Liver (tissue), 9 donors: ENCODE results near the gene BTBD9. TPM values are rescaled to one million over a fixed set of nuclear protein-coding genes. Genes with fewer than 3 reads are reported as not detected.

ENCODE experiments used
- DNase-seq: peaks from one replicate; pipeline ENCODE4 v3.0.0-alpha.2; 2017; ENCODE audit warnings: low spot score
- H3K27ac ChIP-seq, 2 donors: one replicate each; pipeline ENCODE4 v1.7.0; 2013; ENCODE audit warnings: inconsistent platforms in 2 of 2, low read length in 2 of 2, control low read depth in 1 of 2, low read depth in 1 of 2, mild to moderate bottlenecking in 1 of 2
- H3K27me3 ChIP-seq, 4 donors: one replicate each; pipeline versions ENCODE4 v1.6.1 to v1.7.0; 2013; ENCODE audit warnings: low read length in 3 of 4, inconsistent platforms in 1 of 4, mild to moderate bottlenecking in 1 of 4, moderate library complexity in 1 of 4; ENCODE audit not compliant: control insufficient read depth in 4 of 4, insufficient read depth in 4 of 4
- H3K36me3 ChIP-seq, 4 donors: one replicate each; pipeline versions ENCODE4 v1.6.1 to v1.7.0; 2013; ENCODE audit warnings: low read length in 3 of 4, mild to moderate bottlenecking in 3 of 4, low read depth in 1 of 4, moderate library complexity in 1 of 4; ENCODE audit not compliant: control insufficient read depth in 4 of 4, insufficient read depth in 3 of 4
- H3K4me1 ChIP-seq, 4 donors: one replicate each; pipeline versions ENCODE4 v1.6.1 to v1.7.0; 2013; ENCODE audit warnings: low read length in 3 of 4, mild to moderate bottlenecking in 3 of 4, moderate library complexity in 1 of 4; ENCODE audit not compliant: control insufficient read depth in 4 of 4, insufficient read depth in 4 of 4
- H3K4me3 ChIP-seq, 3 donors: one replicate each; pipeline versions ENCODE4 v1.6.1 to v1.7.0; 2013; ENCODE audit warnings: low read length in 3 of 3, control low read depth in 1 of 3, low read depth in 1 of 3, mild to moderate bottlenecking in 1 of 3
- H3K9ac ChIP-seq, 2 donors: one replicate each; pipeline ENCODE4 v1.7.0; 2013; ENCODE audit warnings: low read length in 2 of 2, mild to moderate bottlenecking in 2 of 2, moderate library complexity in 2 of 2, control low read depth in 1 of 2, low read depth in 1 of 2
- H3K9me3 ChIP-seq, 4 donors: one replicate each; pipeline versions ENCODE4 v1.6.1 to v1.7.0; 2013; ENCODE audit warnings: low read length in 3 of 4; ENCODE audit not compliant: control insufficient read depth in 4 of 4
- ATF3 ChIP-seq: IDR thresholded peaks from 2 replicates; pipeline ENCODE4 v1.6.1; 2016; ENCODE audit warnings: antibody characterized with exemption
- CTCF ChIP-seq: fragments of 150-350 bp; IDR thresholded peaks from 2 replicates; pipeline ENCODE4 v1.5.1; 2017; ENCODE audit warnings: improper control_type of control experiment, low read depth, low read length; ENCODE audit not compliant: missing input control
- EGR1 ChIP-seq, 2 donors: IDR thresholded peaks; 2 replicates each; pipeline ENCODE4 v1.6.1; 2016 to 2018; ENCODE audit warnings: antibody characterized with exemption in 2 of 2, low read depth in 2 of 2
- FOXA1 ChIP-seq: IDR thresholded peaks from 2 replicates; pipeline ENCODE4 v1.6.1; 2016; ENCODE audit warnings: antibody characterized with exemption
- FOXA2 ChIP-seq: IDR thresholded peaks from 2 replicates; pipeline ENCODE4 v1.6.1; 2016; ENCODE audit warnings: antibody characterized with exemption
- GABPA ChIP-seq, 2 donors: IDR thresholded peaks in 1 of 2; conservative IDR thresholded peaks in 1 of 2; 2 replicates each; pipeline ENCODE4 v1.6.1; 2016; ENCODE audit warnings: antibody characterized with exemption in 2 of 2, mild to moderate bottlenecking in 1 of 2, moderate library complexity in 1 of 2
- JUND ChIP-seq, 2 donors: IDR thresholded peaks; 2 replicates each; pipeline ENCODE4 v1.6.1; 2016; ENCODE audit warnings: antibody characterized with exemption in 2 of 2
- NR2F2 ChIP-seq: IDR thresholded peaks from 2 replicates; pipeline ENCODE4 v1.6.1; 2016; ENCODE audit warnings: antibody characterized with exemption
- RAD21 ChIP-seq, 2 donors: IDR thresholded peaks; 2 replicates each; pipeline ENCODE4 v1.6.1; 2016; ENCODE audit warnings: antibody characterized with exemption in 2 of 2, mild to moderate bottlenecking in 2 of 2
- RXRA ChIP-seq, 2 donors: IDR thresholded peaks; 2 replicates each; pipeline ENCODE4 v1.6.1; 2017 to 2018; ENCODE audit warnings: antibody characterized with exemption in 2 of 2, mild to moderate bottlenecking in 1 of 2
- YY1 ChIP-seq: IDR thresholded peaks from 2 replicates; pipeline ENCODE4 v1.6.1; 2016; ENCODE audit warnings: antibody characterized with exemption, mild to moderate bottlenecking
- WGBS: extraction: QIAGEN DNeasy Blood & Tissue Kit; methylation state at CpG from one replicate; pipeline ENCODE4 v1.1.7; 2013; 5-methylcytosine and 5-hydroxymethylcytosine counted together
- polyA plus RNA-seq, 2 donors: library from polyadenylated mRNA; stranded (reverse) in 1 of 2; unstranded in 1 of 2; fragments of 200-250 nt in 1 of 2; fragments of >200 nt in 1 of 2; fragmentation: Nextera tagmentation in 1 of 2; extraction: Ambion mirVana in 1 of 2; gene quantifications; one replicate each; pipeline versions ENCODE4 v1.2.1 to v1.2.3, GENCODE V29; 2013 to 2015
- total RNA-seq, 2 donors: library from RNA; depleted of rRNA; stranded (reverse); fragments of >200 nt; gene quantifications; one replicate each; pipeline ENCODE4 v1.2.3, GENCODE V29; 2014
- TF ChIP-seq, protein P1 (sequence below): IDR thresholded peaks from 2 replicates; pipeline ENCODE4 v1.6.1; 2016; ENCODE audit warnings: antibody characterized with exemption
- TF ChIP-seq, protein P2 (sequence below): IDR thresholded peaks from 2 replicates; pipeline ENCODE4 v1.6.1; 2016; ENCODE audit warnings: antibody characterized with exemption, mild to moderate bottlenecking
- donor health status: healthy.
- donor health status: healthy.
- donor health status: healthy.
- donor health status: healthy.
- donor health status: healthy.

BTBD9 gene
- total and polyA plus RNA-seq, 4 donors, result 2.0 to 12.4 (median 5.7) TPM

DNA sequence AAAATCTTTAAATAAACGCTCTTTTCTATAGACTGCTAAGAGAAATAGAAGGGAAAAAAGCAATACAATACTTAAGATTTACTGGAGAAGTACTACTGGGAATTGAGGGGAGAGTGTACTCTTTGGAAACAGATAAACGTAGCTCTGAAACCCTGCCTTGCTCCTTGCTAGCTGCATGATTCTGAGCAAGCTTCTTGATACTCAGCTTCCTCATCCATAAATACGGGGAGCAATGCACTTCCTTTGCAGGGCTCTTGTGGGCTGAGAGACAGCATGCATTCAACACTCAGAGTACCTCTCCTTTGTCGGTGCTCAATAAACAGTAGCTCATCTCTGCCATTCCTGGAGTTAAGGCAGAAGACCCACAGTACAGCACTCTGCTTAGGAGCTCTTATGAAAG, 159.7 kb downstream of the BTBD9 start:
- Histone ChIP-seq H3K4me1 (no peaks in the 10 kb centered on the region), H3K27me3 (no peaks in the 10 kb centered on the region), H3K9me3 (no peaks in the 10 kb centered on the region), H3K9ac (no peak overlapping the region), H3K36me3 (no peaks in the 10 kb centered on the region), H3K4me3 (no peak overlapping the region), H3K27ac (no peak overlapping the region)
- DNase-seq, result no peak
- no peak for TF ChIP-seq FOXA1
- TF ChIP-seq YY1, result no peak
- TF ChIP-seq EGR1 (IDR thresholded peaks at IDR 0.05; ENCODE audit: low read depth in 2 of 2), result no peak
- TF ChIP-seq RXRA (IDR thresholded peaks at IDR 0.05), result no peak
- no peak for TF ChIP-seq JUND (IDR thresholded peaks at IDR 0.05)
- TF ChIP-seq GABPA (IDR thresholded peaks at IDR 0.05 in 1 of 2, conservative IDR thresholded peaks at IDR 0.05 in 1 of 2), result no peak
- TF ChIP-seq CTCF, result no peak
- TF ChIP-seq, protein P1, sequence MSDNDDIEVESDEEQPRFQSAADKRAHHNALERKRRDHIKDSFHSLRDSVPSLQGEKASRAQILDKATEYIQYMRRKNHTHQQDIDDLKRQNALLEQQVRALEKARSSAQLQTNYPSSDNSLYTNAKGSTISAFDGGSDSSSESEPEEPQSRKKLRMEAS, result no peak
- no peak for TF ChIP-seq NR2F2
- no peak for TF ChIP-seq FOXA2
- WGBS, result 83% methylated on average over 4 of the region's 4 CpGs

DNA sequence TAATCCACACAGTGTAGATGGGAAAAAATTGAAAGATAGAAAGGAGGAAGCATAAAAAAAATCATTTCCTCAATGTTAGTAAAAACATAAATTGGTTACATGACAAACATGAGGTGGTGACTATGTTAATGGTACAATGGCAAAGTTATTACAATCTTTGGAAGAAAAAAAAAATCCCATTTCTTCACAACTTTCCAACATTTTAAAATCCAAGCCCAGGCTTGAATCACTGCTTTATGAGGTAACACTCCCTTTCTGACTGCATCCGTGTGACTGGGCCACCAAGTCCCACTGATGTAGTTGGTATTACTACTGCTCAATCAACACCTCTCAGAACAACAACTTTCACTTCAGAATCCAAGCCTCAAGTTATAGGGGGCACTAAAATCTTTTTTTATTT, 160.4 kb downstream of the BTBD9 start:
- no peak for DNase-seq
- no peak overlapping the region for H3K9ac ChIP-seq
- H3K9me3 ChIP-seq, result no peaks in the 10 kb centered on the region
- no peaks in the 10 kb centered on the region for H3K36me3 ChIP-seq
- no peak overlapping the region for H3K4me3 ChIP-seq
- H3K27me3 ChIP-seq, result no peaks in the 10 kb centered on the region
- TF ChIP-seq RXRA (IDR thresholded peaks at IDR 0.05) (no peak), EGR1 (IDR thresholded peaks at IDR 0.05; ENCODE audit: low read depth in 2 of 2) (no peak), ATF3 (no peak), FOXA2 (no peak), RAD21 (IDR thresholded peaks at IDR 0.05) (no peak), YY1 (no peak), GABPA (IDR thresholded peaks at IDR 0.05 in 1 of 2, conservative IDR thresholded peaks at IDR 0.05 in 1 of 2) (no peak), CTCF (no peak)
- TF ChIP-seq, protein P1, result no peak
- TF ChIP-seq, protein P2, sequence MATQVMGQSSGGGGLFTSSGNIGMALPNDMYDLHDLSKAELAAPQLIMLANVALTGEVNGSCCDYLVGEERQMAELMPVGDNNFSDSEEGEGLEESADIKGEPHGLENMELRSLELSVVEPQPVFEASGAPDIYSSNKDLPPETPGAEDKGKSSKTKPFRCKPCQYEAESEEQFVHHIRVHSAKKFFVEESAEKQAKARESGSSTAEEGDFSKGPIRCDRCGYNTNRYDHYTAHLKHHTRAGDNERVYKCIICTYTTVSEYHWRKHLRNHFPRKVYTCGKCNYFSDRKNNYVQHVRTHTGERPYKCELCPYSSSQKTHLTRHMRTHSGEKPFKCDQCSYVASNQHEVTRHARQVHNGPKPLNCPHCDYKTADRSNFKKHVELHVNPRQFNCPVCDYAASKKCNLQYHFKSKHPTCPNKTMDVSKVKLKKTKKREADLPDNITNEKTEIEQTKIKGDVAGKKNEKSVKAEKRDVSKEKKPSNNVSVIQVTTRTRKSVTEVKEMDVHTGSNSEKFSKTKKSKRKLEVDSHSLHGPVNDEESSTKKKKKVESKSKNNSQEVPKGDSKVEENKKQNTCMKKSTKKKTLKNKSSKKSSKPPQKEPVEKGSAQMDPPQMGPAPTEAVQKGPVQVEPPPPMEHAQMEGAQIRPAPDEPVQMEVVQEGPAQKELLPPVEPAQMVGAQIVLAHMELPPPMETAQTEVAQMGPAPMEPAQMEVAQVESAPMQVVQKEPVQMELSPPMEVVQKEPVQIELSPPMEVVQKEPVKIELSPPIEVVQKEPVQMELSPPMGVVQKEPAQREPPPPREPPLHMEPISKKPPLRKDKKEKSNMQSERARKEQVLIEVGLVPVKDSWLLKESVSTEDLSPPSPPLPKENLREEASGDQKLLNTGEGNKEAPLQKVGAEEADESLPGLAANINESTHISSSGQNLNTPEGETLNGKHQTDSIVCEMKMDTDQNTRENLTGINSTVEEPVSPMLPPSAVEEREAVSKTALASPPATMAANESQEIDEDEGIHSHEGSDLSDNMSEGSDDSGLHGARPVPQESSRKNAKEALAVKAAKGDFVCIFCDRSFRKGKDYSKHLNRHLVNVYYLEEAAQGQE, result no peak
- H3K27ac ChIP-seq, result no peak overlapping the region
- WGBS, result 97% methylated on average over 1 of the region's 1 CpG
- H3K4me1 ChIP-seq, result no peaks in the 10 kb centered on the region
